Stimulated activated CD8-positive, alpha-beta memory T cell treated with anti-CD3 and anti-CD28 coated beads, Interleukin-7, amount 100 ng/mL, for 1 hour (primary cell): ENCODE data around the gene LRRC46.

Source experiments
- DNase-seq, 2 donors: peaks; one replicate each; pipeline ENCODE4 v3.0.0-alpha.2; 2020; ENCODE audit warnings: low read depth in 2 of 2

Gene LRRC46

DNA sequence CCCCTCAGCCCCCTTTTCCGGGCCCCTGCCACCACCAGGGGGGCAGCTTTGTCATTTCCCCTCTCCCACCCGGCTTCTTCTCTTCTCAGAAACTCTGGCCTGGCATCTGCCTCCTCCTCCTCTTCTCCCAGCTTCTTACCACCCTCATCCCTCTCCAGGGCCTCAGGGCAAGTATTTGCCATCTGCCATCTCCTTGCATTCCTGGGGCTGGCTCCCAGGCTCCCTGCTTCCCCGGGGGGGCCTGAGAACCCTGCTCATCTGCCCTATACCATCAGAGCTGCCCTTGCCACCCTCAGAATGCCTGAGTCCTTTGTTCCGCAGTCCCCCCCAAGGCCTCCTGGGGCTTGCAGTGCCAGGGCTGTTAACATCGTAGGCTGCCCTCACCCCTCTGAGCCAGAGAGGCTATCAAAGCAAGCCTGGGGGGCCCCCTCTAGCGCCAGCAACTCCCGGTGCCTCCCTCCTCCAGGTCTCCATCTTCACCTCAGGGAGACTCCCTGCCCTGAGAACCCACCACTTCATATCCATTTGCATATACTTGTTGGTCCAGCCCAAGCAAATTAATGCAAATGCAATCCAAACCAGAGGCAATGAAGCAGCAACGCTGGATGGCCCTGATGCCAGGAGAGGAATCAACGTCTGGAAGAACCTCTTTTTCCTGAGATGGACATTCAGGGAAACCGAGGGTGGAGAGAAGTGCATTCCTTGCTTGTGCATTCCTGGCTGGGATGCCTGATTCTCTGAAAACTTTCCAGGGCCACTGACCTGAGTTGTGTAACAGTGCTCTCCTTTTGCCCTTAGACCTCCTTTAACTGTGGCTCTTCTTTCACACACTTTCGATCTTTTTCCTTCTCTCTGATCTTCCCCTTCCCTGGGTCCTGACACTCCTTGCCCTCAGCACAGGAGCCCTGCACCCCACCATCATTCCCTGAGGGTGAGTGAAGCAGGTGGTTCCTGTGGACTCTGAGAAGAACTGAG is 43.8 kb downstream of the LRRC46 start:
- DNase-seq = no peak

DNA sequence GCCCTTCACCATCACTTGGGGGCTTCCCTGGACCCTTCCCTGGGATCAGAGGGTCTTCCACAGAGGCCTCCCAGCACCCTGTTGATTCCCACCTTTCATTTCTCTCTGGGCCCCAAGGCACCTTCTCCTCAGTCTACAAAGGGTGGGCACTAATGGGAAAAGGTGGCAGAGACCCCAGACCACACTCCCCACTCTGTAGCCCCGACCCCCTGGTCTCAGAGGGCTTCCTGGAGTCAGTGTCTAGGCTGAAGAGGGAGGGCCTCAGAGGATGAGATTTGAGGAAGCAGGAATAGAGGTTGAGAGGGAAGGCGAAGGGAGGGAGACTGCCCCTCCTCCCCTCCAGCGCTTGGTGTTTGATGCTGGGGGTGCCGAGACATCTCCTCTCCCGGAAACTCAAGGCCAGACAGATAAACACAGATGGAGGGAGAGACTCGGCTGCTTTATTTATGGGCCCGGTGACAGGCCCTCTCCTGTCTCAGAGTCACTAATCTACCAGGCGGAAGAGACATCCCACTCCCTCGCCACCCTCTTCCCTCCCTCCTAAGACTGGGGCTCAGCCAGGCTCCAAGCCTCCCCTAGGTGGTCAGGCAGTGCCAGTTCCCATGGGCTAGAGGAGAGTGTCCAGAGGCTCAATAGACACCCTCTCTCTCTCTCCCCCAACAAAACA is 46.0 kb downstream of the LRRC46 start:
- DNase-seq = no peak

DNA sequence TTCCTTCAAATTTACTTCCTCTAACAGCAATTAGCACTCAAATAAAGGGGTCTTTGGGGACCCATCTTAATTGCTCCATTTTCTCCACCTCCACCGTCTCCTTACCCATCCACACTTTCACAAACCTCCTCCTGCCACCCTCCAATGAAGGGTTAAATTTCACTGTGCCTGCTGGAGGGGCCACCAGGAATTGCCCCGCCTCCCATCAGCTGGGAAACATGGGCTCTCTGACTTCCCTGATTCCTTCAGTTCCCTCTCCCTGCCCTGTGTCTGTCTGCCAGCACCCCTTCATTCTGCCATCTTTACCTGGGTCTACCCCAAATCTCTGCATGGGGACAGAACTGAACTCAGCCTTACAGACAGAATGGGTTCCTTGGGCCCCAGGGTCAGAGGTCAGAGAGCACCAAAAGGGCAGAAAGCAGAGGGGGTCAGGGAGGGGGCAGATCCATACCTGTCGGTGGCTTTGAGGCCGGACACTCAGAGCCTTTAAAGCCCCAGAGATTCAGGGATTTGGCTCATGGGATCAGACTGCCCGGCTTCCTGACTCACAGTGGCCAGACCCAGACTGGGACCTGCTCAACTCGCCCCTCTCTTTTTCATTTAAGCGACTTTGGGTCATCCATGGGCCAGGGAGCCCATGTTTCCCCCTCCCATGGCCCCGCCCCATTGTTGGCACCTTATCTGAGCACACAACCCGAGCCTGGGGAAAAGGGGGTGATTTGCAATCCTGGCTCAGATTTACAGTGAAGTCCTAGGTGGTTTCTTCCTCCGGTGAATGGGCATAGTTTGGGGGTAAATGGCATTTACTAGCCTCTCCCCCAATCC is 46.9 kb downstream of the LRRC46 start:
- DNase-seq = no peak

DNA sequence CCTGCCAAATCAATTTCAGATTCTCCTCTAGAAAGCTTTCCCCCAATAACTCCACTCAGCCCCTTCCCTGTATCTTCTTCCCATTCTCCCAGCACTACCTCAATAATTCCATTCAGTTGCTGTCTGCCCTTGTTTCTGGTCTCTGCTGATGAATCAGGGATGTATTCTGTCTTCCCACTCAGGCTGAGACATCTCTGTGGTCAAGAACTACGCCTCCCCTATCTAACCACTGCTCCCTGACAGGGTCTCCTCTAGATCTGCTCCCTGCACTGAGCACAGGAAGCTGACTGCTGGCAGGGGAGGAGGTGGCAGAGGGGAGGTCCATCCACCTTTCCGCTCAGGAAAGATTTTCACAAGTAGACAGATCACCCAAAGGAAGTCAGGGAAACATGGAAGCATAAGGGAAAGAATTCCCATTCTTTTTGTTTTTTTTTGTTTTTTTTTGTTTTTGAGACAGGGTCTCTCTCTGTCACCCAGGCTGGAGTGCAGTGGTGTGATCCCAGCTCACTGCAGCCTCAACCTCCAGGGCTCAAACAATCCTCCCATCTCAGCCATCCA is 47.6 kb downstream of the LRRC46 start:
- DNase-seq = no peak

DNA sequence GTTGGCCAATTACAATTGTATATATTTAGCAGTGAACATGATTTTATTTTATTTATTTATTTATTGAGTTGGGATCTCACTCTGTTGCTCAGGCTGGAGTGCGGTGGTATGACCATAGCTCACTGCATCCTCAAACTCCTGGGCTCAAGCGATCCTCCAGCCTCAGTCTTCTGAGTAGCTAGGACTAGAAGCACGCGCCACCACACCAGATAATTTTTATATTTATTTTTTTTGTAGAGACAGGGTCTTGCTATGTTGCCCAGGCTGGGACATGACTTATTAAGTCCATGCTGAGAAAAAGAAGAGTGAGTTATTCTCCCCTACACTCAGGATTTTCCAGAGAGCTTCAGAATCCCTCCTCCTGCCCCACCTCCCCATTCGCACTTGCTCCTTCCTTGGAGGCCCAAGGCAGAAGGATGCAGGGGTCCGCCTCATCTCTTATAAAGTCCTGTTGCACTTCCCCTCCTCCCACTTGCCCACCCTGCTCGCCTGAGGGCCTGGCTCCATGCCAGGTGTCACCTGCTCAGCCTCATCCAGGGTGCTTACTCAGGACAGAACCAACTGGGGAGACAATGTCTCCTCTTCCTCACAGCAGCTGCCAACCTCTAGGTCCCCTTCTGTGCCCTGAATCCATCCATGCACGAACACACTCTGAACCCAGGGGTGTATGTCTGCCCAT is 48.4 kb downstream of the LRRC46 start:
- no peak for DNase-seq

DNA sequence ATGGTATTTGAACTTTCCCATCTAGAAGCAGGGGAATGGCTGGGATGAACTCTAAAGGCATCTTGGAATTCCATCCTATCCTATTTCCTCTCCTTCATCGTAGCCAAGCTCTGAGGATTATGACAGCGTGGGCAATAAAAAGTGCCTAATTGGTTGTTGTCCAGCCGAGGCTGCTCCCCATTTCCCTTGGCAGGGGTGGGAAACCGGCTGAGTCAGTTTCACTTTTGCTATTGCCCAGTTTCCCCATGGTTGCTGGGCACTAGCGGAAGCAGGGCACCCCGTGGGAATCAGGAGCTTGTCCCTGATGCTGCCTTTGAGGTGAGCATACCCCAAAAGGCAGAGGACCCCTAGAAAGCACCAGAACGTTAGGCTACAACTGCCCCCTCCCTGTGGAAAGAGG is 50.8 kb downstream of the LRRC46 start:
- no peak for DNase-seq

DNA sequence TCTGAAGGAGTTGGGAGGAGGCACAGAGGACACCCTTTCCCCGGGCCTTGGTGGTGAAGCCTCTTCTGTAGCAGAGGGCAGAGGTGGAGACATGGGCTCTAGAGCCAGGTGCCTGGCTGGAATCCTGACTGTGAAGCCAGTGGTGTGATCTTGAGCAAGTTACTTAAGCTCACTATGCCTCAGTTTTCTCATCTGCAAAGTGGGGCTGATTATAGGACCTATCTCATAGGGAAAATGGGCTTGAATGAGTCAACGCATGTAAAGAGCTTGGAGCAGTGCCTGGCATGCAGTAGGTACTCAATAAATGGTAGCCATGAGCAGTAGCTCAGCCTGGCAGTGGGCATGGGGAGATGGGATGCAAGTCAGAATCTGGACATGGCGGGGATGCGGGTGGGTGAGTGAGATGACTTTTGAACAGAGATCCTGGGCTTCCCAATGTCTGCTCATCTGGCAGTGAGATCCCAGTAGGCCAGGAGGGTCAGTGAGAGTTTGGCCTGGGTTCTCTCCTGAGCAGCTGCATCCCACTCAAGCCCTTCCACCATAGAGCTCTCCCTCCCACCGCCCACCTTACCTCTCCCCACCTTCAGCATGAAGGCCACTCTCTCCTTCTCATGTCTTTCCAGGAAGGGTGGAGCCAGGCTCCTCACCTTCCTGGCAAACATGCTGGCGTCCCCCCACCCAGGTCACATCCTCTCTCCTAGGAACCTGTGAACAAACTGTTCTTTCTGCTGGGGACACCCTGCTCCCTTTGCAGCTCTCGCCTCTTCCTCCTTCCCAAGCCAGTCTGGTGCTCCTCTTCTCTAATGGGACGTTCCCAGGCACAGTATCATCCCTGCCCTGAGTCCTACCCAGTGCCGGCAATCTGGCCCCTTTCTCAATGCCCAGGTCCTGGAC is 51.5 kb downstream of the LRRC46 start:
- DNase-seq = no peak

DNA sequence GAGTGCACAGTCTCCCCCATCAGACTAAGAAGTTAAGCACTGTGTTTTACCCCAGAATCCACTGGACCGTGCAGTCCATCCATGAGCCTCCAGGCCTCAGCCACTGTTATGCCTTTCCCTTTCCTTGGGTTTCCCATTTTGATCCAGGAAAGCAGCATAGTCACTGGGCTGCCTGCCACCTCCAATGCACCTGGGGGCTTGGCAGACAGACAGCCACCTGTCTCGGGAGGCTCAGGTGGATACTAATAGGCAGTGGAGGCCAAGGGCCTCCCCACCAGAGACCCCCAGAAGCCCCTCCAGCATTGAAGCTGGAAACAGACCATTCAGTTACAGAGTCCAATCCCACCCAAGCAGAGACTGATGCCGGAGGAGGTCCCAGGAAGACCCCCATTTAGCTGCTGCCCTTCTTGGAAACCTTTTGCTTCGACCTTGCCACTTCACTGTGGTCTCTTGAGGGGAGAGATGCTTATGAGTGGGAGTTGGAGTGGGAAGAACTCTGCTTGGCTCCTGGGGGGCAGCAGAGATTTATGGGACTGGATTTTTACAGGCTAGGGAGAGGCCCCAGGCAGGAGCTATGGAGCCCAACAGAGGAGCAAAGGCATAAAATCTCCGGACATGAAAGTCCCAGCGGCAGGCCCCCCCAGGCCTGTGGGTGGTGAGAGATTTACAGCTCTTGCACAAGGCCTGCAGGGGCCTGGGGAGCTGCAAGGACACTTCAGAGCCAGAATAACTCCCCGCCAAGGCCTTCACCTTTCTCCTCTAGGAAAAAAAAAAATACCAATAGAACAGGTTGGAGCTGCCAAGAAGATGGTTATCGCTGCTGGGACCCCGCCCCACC is 52.3 kb downstream of the LRRC46 start:
- no peak for DNase-seq

DNA sequence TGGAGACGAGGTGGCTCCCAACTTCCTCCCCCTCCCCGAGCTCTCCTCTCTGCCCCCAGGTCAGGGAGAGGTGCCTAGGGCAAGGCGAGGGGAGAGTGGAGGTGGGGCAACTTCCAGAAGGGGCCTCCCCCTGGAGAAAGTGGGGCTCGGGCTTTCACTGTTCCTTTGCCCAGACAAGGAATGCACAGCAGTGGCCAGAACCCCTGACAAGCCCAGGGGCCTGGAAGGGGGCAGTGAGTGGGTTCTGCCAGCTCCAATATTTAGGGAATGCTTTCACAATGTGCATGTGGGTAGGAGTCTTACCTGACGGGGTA is 52.9 kb downstream of the LRRC46 start:
- no peak for DNase-seq

DNA sequence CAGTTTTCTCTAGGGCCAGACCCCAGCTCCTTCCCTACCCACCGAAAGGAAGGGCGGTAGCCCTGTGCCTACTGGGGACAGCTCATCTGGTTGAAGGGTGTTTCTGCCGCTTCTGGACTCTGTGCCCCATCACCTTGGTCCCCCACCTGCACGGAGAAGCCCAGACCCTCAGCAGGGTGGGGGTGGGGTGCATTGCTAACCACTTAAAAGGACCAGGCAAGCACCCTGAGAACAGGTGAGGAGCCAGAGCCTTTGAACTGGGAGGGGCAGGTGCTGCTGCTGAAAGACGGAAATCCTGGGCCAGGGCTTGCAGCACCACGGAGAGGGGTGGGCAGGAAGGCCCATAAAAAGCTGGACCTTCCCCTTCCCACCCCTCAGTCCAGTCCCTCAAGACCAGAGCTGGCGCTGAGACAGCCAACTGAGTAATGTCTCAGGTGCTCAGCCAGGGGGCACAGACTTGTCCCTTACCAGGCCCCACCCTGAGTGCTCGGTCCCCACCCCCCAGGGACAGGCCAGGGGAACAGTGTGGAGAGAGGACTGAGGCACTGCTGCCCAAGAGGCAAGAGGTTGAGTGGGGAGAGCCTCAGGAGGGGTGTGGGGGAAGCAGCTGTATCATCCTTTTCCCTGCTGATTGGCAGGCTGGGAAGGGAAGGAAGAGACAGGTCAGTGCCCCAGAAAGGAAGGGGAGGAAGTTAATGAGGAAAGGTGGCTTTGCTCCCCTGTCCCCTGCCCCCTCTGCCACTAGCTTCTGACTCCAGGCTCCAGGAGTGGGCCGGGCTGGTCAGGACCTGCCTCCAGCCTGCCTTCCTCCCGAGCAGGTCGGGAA is 53.6 kb downstream of the LRRC46 start:
- DNase-seq = no peak
